GM12878 (cell line): Measurements from ENCODE around the gene ZNF428. TPM values are rescaled to one million over a fixed set of nuclear protein-coding genes. Genes with fewer than 3 reads are reported as not detected.

Source experiments
- ASH2L ChIP-seq: fragments of 300-600, 200-600 bp; sonication (generic); IDR thresholded peaks from 2 replicates; pipeline ENCODE4 v1.6.1; 2017; ENCODE audit warnings: low read depth, mild to moderate bottlenecking, borderline replicate concordance
- BHLHE40 ChIP-seq, 2 experiments: fragments of 450-650 bp in 1 of 2; IDR thresholded peaks; 2 replicates each; pipeline ENCODE4 v1.6.1; 2011 to 2017; ENCODE audit warnings: low read depth in 2 of 2, borderline replicate concordance in 1 of 2, improper control_type of control experiment in 1 of 2, low read length in 1 of 2, mild to moderate bottlenecking in 1 of 2
- BRCA1 ChIP-seq: IDR thresholded peaks from 2 replicates; pipeline ENCODE4 v1.6.1; 2011; ENCODE audit warnings: low read depth, low read length, improper control_type of control experiment
- CBX3 ChIP-seq: fragments of 200-600 bp; sonication (generic); IDR thresholded peaks from 2 replicates; pipeline ENCODE4 v1.6.1; 2016; ENCODE audit warnings: low read depth, borderline replicate concordance
- E2F4 ChIP-seq: IDR thresholded peaks from 2 replicates; pipeline ENCODE4 v1.6.1; 2012; ENCODE audit warnings: low read depth, low read length, improper control_type of control experiment
- E2F8 ChIP-seq: fragments of 450-650 bp; IDR thresholded peaks from 2 replicates; pipeline ENCODE4 v1.6.1; 2018; ENCODE audit warnings: mild to moderate bottlenecking, low read depth, moderate library complexity; ENCODE audit not compliant: partially characterized antibody
- IKZF1 ChIP-seq: fragments of 450-650 bp; conservative IDR thresholded peaks from 2 replicates; pipeline ENCODE4 v1.6.1; 2017; ENCODE audit warnings: antibody characterized with exemption, mild to moderate bottlenecking
- IKZF2 ChIP-seq, 2 experiments: fragments of 450-650 bp; IDR thresholded peaks; 2 replicates each; pipeline ENCODE4 v1.6.1; 2017; ENCODE audit warnings: mild to moderate bottlenecking in 2 of 2, moderate library complexity in 2 of 2
- MTA3 ChIP-seq: IDR thresholded peaks from 2 replicates; pipeline ENCODE4 v1.6.1; 2012; ENCODE audit warnings: low read length, inconsistent platforms, borderline replicate concordance
- MYB ChIP-seq: fragments of 150-350 bp; IDR thresholded peaks from 2 replicates; pipeline ENCODE4 v1.6.1; 2014; ENCODE audit warnings: mild to moderate bottlenecking, low read depth, low read length, borderline replicate concordance
- NFXL1 ChIP-seq: fragments of 450-650 bp; IDR thresholded peaks from 2 replicates; pipeline ENCODE4 v1.6.1; 2017; ENCODE audit warnings: antibody characterized with exemption, mild to moderate bottlenecking, borderline replicate concordance
- NKRF ChIP-seq: fragments of 450-650 bp; conservative IDR thresholded peaks from 2 replicates; pipeline ENCODE4 v1.6.1; 2017; ENCODE audit warnings: mild to moderate bottlenecking, moderate library complexity
- PAX5 ChIP-seq: IDR thresholded peaks from 2 replicates; pipeline ENCODE4 v1.6.1; 2011; ENCODE audit warnings: low read depth, low read length, borderline replicate concordance
- POU2F2 ChIP-seq: IDR thresholded peaks from 3 replicates; pipeline ENCODE4 v1.6.1; 2011; ENCODE audit warnings: low read depth, mild to moderate bottlenecking, low read length, borderline replicate concordance
- RBBP5 ChIP-seq: fragments of 200-600 bp; sonication (generic); conservative IDR thresholded peaks from 2 replicates; pipeline ENCODE4 v1.6.1; 2016
- RUNX3 ChIP-seq: IDR thresholded peaks from 2 replicates; pipeline ENCODE4 v1.6.1; 2012; ENCODE audit warnings: low read length, inconsistent platforms
- SMAD5 ChIP-seq: IDR thresholded peaks from 2 replicates; pipeline ENCODE4 v1.6.1; 2016; ENCODE audit warnings: antibody characterized with exemption, low read depth
- TBL1XR1 ChIP-seq: IDR thresholded peaks from 2 replicates; pipeline ENCODE4 v1.6.1; 2012; ENCODE audit warnings: low read depth, low read length, improper control_type of control experiment
- TCF7 ChIP-seq: IDR thresholded peaks from 2 replicates; pipeline ENCODE4 v1.6.1; 2014; ENCODE audit warnings: antibody characterized with exemption, borderline replicate concordance
- ZNF217 ChIP-seq: fragments of 450-650 bp; IDR thresholded peaks from 2 replicates; pipeline ENCODE4 v1.6.1; 2017; ENCODE audit warnings: antibody characterized with exemption, mild to moderate bottlenecking
- polyA plus RNA-seq, 11 experiments: library from polyadenylated mRNA; depleted of rRNA in 4 of 11; unstranded in 6 of 11; stranded (reverse) in 5 of 11; fragments of >200 nt; fragmentation: Nextera tagmentation in 4 of 11; fragmentation: Illumina TruSeq in 1 of 11; extraction: Ambion mirVana in 4 of 11; extraction: Trizol in 1 of 11; gene quantifications; 1 replicate in 1 of 11; 2 replicates in 10 of 11; pipeline versions ENCODE4 v1.2.1 to v1.2.3, GENCODE V29; 2011 to 2016; ENCODE audit warnings: inconsistent platforms in 2 of 11, missing spikeins in 2 of 11, low read depth in 1 of 11
- total RNA-seq, 4 experiments: library from RNA; depleted of rRNA in 3 of 4; stranded (reverse); fragments of >200 nt in 3 of 4; fragmentation: Illumina TruSeq in 1 of 4; extraction: Trizol in 1 of 4; gene quantifications; 2 replicates each; pipeline versions ENCODE4 v1.2.1 to v1.2.3, GENCODE V29; 2013 to 2021
- TF ChIP-seq, protein P1 (sequence below): fragments of 450-650 bp; IDR thresholded peaks from 2 replicates; pipeline ENCODE4 v1.6.1; 2017; ENCODE audit warnings: mild to moderate bottlenecking, moderate library complexity

Gene ZNF428
- total and polyA plus RNA-seq, 10 of the 15 experiments (the other 5 are each of a cell fraction or from before 2014, with no cell fraction given), result 0.27 to 57.8 (median 20.4) TPM

DNA sequence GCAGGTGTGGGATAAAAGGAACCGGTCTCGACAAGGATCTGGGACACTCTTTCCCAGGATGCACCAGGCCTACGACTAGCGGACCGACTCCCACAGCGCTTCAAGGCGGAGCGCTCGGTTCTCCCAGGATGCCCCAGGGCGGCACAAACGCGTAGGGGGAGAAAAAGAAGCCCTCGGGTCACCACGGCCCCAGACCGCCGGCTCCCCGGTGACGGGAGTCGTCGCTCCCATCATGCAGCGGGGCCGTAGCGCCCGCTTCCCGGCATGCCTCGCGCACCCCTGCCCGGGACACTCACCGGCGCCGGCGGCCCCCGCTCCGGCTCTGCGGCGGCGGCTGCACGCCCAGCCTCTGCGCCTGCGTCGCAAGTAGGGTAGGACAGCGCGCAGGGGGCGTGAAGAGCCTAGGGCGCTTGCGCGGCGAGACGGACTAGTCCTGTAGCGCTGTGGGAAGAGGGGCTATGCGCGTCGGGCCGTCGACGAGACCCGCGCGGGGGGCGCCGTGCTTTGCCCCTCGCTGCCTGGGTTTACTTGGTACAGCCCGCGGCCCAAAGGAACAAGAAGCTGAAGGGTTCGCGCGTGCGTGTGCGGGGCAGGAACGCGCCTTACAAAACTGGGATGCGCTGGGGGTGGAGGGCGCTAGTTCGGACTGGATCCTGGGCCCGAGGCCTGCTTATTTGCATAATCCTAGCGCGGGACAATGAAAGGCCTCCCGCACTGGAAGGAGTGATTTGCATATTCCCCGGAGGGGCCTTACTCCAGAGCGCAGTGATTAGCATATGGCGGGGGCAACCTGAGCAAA, at the start of gene ZNF428 (continued):
- peak; percentile 11 to 16; a peak in 1 of 4 replicates for TF ChIP-seq IKZF2 (IDR thresholded peaks at IDR 0.05)
- TF ChIP-seq E2F8, result no peak
- TF ChIP-seq SMAD5, result peak; percentile 84
- TF ChIP-seq POU2F2, result peak; percentile 99
- TF ChIP-seq CBX3, result no peak
- TF ChIP-seq TCF7, result no peak
- TF ChIP-seq NKRF, result peak; percentile 58
- TF ChIP-seq MYB, result no peak
- TF ChIP-seq ASH2L, result peak; percentile 79; the same call in 1 of the 2 replicates
- TF ChIP-seq E2F4, result no peak; the same call in 1 of the 2 replicates
- peak; percentile 29 for TF ChIP-seq RUNX3
- no peak for TF ChIP-seq MTA3
- no peak for TF ChIP-seq BRCA1
- TF ChIP-seq TBL1XR1, result no peak
- peak; percentile 40 for TF ChIP-seq PAX5
- TF ChIP-seq ZNF217, result no peak; the same call in 1 of the 2 replicates
- TF ChIP-seq NFXL1, result no peak
- TF ChIP-seq, protein P1, sequence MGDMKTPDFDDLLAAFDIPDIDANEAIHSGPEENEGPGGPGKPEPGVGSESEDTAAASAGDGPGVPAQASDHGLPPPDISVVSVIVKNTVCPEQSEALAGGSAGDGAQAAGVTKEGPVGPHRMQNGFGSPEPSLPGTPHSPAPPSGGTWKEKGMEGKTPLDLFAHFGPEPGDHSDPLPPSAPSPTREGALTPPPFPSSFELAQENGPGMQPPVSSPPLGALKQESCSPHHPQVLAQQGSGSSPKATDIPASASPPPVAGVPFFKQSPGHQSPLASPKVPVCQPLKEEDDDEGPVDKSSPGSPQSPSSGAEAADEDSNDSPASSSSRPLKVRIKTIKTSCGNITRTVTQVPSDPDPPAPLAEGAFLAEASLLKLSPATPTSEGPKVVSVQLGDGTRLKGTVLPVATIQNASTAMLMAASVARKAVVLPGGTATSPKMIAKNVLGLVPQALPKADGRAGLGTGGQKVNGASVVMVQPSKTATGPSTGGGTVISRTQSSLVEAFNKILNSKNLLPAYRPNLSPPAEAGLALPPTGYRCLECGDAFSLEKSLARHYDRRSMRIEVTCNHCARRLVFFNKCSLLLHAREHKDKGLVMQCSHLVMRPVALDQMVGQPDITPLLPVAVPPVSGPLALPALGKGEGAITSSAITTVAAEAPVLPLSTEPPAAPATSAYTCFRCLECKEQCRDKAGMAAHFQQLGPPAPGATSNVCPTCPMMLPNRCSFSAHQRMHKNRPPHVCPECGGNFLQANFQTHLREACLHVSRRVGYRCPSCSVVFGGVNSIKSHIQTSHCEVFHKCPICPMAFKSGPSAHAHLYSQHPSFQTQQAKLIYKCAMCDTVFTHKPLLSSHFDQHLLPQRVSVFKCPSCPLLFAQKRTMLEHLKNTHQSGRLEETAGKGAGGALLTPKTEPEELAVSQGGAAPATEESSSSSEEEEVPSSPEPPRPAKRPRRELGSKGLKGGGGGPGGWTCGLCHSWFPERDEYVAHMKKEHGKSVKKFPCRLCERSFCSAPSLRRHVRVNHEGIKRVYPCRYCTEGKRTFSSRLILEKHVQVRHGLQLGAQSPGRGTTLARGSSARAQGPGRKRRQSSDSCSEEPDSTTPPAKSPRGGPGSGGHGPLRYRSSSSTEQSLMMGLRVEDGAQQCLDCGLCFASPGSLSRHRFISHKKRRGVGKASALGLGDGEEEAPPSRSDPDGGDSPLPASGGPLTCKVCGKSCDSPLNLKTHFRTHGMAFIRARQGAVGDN, result peak; percentile 98
- TF ChIP-seq RBBP5, result no peak
- TF ChIP-seq BHLHE40 (IDR thresholded peaks at IDR 0.05; ENCODE audit: borderline replicate concordance in 1 of 2, low read depth in 2 of 2, low read length in 1 of 2), result peak; percentile 31 to 78; a peak in 3 of 4 replicates
- peak; percentile 94 for TF ChIP-seq IKZF1
